Upper lobe of right lung (tissue), 1 donor: ENCODE results near the gene TM4SF5. TPM values are rescaled to one million over a fixed set of nuclear protein-coding genes. Genes with fewer than 3 reads are reported as not detected.
A peak's percentile ranks its signal among the peaks of the same experiment; 100 is the strongest.

Experiments
- ATAC-seq: fragments of 200-7000 bp; cut with Tn5 transposase; one replicate; pipeline ENCODE4 v1.9.1; 2020; ENCODE audit warnings: mild to moderate bottlenecking, moderate library complexity
- DNase-seq: peaks from one replicate; pipeline ENCODE4 v3.0.0-alpha.2; 2020
- H3K27ac ChIP-seq: fragments of 200-600 bp; one replicate; pipeline ENCODE4 v1.8.0; 2022
- H3K27me3 ChIP-seq: fragments of 200-600 bp; one replicate; pipeline ENCODE4 v1.8.0; 2022; ENCODE audit warnings: mild to moderate bottlenecking
- H3K36me3 ChIP-seq: fragments of 200-600 bp; one replicate; pipeline ENCODE4 v1.8.0; 2022
- H3K4me1 ChIP-seq: fragments of 200-600 bp; one replicate; pipeline ENCODE4 v1.8.0; 2022
- H3K4me3 ChIP-seq: fragments of 200-600 bp; one replicate; pipeline ENCODE4 v1.8.0; 2022; ENCODE audit warnings: mild to moderate bottlenecking
- H3K9me3 ChIP-seq: fragments of 200-600 bp; one replicate; pipeline ENCODE4 v1.8.0; 2022
- CTCF ChIP-seq: fragments of 200-600 bp; IDR thresholded peaks from one replicate; pipeline ENCODE4 v1.8.0; 2022; ENCODE audit warnings: antibody characterized with exemption
- intact Hi-C: fragments of 100-400 bp; cut with DNase I; formaldehyde crosslinking; loops from one replicate; pipeline ENCODE4 v1.11.0; 2022
- total RNA-seq: library from RNA; stranded (reverse); fragmentation: NEBNext Ultra II Directional; extraction: Animal tissue kit (Norgen Biotek cat#: 25700); gene quantifications from one replicate; pipeline ENCODE4 v1.2.1, GENCODE V29; 2021
- donor health status: DM: no; HTN: yes; CAD: no; lungs with severe emphysema.

The TM4SF5 gene
- total RNA-seq, 1 donor from 2014 or later = not detected

GRCh38 chr17:4806456-4806776, 34.7 kb downstream of the TM4SF5 start:
- no peak for TF ChIP-seq CTCF
- Histone ChIP-seq H3K4me1 (peaks cover 18% of the 10 kb centered on the region), H3K27ac (no peak overlapping the region), H3K36me3 (no peaks in the 10 kb centered on the region), H3K27me3 (no peaks in the 10 kb centered on the region), H3K9me3 (no peaks in the 10 kb centered on the region), H3K4me3 (peak overlapping the region; percentile 83)
- ATAC-seq (no peak), DNase-seq (no peak)
- intact Hi-C loops = no loop called here

- Histone ChIP-seq H3K27ac (peak within 1 kb of the TSS; percentile 81), H3K27me3 (no peaks in the 10 kb centered on the region), H3K4me1 (peaks cover 18% of the 10 kb centered on the region), H3K4me3 (peak within 1 kb of the TSS; percentile 83), H3K9me3 (no peaks in the 10 kb centered on the region), H3K36me3 (no peaks in the 10 kb centered on the region)
- TF ChIP-seq CTCF = no peak
- DNase-seq = peak; percentile 95
- intact Hi-C loops = no loop called here
- peak; percentile 99 for ATAC-seq
Measured at GRCh38 chr17:4806777-4807604, 35.3 kb downstream of the TM4SF5 start, which contains the start of gene PLD2. PLD2 (plus strand) TSS chr17:4807152; CDS start chr17:4807773, 621 bp downstream.

- peak; percentile 1 for ATAC-seq
- H3K27me3 ChIP-seq = no peaks in the 10 kb centered on the region
- peak overlapping the region; percentile 83 for H3K4me3 ChIP-seq
- no peak overlapping the region for H3K27ac ChIP-seq
- intact Hi-C loops = no loop called here
- no peak for DNase-seq
- peaks cover 18% of the 10 kb centered on the region for H3K4me1 ChIP-seq
- H3K36me3 ChIP-seq = no peaks in the 10 kb centered on the region
- no peaks in the 10 kb centered on the region for H3K9me3 ChIP-seq
- no peak for TF ChIP-seq CTCF
Measured at GRCh38 chr17:4807605-4808377, 36.1 kb downstream of the TM4SF5 start.

- Histone ChIP-seq H3K9me3 (no peaks in the 10 kb centered on the region), H3K27ac (no peak overlapping the region), H3K4me1 (peaks cover 18% of the 10 kb centered on the region), H3K27me3 (no peaks in the 10 kb centered on the region), H3K36me3 (no peaks in the 10 kb centered on the region), H3K4me3 (peak overlapping the region; percentile 83)
- no peak for TF ChIP-seq CTCF
- ATAC-seq (no peak), DNase-seq (peak; percentile 71)
- intact Hi-C loops = no loop called here
Measured at GRCh38 chr17:4808378-4808767, 36.7 kb downstream of the TM4SF5 start.

- H3K36me3 ChIP-seq = peaks cover 9% of the 10 kb centered on the region
- H3K27ac ChIP-seq = no peak overlapping the region
- H3K9me3 ChIP-seq = no peaks in the 10 kb centered on the region
- H3K4me3 ChIP-seq = no peak overlapping the region
- TF ChIP-seq CTCF = no peak
- no peak for DNase-seq
- intact Hi-C loops = no loop called here
- H3K27me3 ChIP-seq = no peaks in the 10 kb centered on the region
- no peak for ATAC-seq
- peaks cover 18% of the 10 kb centered on the region for H3K4me1 ChIP-seq
Measured at GRCh38 chr17:4810696-4811290, 39.1 kb downstream of the TM4SF5 start.
